WERI-Rb-1 (cell line): ENCODE results near the gene EIF6.

Experiments
- DNase-seq: peaks from one replicate; pipeline ENCODE4 v3.0.0-alpha.2; 2020
- H3K27ac ChIP-seq: fragments of 250-450 bp; sonication (Bioruptor Pico); 2 replicates; pipeline ENCODE4 v1.5.1; 2020; ENCODE audit warnings: mild to moderate bottlenecking, moderate library complexity
- H3K27me3 ChIP-seq: fragments of 250-450 bp; sonication (Bioruptor Pico); 2 replicates; pipeline ENCODE4 v1.5.1; 2021; ENCODE audit warnings: mild to moderate bottlenecking, low read depth, moderate library complexity; ENCODE audit not compliant: insufficient read depth, severe bottlenecking
- H3K36me3 ChIP-seq: fragments of 250-450 bp; sonication (Bioruptor Pico); 2 replicates; pipeline ENCODE4 v1.5.1; 2020; ENCODE audit warnings: mild to moderate bottlenecking, moderate library complexity
- H3K4me3 ChIP-seq: 2 replicates; pipeline ENCODE4 v1.5.1; 2011; ENCODE audit warnings: low read depth, mild to moderate bottlenecking, control low read depth, low read length
- H3K9me3 ChIP-seq: fragments of 250-450 bp; sonication (Bioruptor Pico); 2 replicates; pipeline ENCODE4 v1.5.1; 2021; ENCODE audit warnings: mild to moderate bottlenecking, moderate library complexity; ENCODE audit not compliant: severe bottlenecking
- CTCF ChIP-seq: IDR thresholded peaks from 2 replicates; pipeline ENCODE4 v1.5.1; 2011; ENCODE audit warnings: low read depth, mild to moderate bottlenecking, control low read depth, inconsistent platforms, low read length

EIF6 gene

DNA sequence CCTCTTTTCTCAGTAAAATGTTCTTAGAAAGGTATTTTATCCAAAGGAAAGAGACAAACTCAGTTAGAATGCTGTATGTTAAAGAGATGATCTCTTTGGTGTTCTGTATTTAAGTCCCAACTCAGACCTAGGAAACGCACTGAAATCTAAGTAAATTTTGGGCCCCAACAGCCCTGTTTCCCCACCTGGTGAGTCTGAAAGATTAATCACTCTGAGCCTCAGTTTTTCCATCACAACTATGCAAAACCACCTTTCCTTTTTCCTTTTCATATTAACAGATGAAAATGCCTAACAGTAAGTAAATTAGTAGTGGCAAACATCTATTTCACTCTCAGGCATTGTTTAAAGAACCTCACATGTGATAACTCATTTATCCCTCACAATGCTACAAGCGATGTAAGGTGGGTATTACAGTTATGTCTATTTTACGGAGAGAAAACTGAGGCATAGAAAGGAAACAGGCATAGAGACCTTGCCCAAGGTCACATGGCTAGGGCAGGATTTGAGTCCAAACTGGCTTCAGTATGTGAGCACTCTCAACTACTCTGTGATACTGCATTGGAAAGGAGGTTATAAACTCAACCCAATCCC lies 43.6 kb upstream of the EIF6 start:
- TF ChIP-seq CTCF, result no peak
- Histone ChIP-seq H3K4me3 (no peak overlapping the region), H3K27ac (no peak overlapping the region), H3K36me3 (peaks cover 4% of the 10 kb centered on the region; the same call in 1 of the 2 replicates), H3K9me3 (no peaks in the 10 kb centered on the region), H3K27me3 (no peaks in the 10 kb centered on the region)
- no peak for DNase-seq

DNA sequence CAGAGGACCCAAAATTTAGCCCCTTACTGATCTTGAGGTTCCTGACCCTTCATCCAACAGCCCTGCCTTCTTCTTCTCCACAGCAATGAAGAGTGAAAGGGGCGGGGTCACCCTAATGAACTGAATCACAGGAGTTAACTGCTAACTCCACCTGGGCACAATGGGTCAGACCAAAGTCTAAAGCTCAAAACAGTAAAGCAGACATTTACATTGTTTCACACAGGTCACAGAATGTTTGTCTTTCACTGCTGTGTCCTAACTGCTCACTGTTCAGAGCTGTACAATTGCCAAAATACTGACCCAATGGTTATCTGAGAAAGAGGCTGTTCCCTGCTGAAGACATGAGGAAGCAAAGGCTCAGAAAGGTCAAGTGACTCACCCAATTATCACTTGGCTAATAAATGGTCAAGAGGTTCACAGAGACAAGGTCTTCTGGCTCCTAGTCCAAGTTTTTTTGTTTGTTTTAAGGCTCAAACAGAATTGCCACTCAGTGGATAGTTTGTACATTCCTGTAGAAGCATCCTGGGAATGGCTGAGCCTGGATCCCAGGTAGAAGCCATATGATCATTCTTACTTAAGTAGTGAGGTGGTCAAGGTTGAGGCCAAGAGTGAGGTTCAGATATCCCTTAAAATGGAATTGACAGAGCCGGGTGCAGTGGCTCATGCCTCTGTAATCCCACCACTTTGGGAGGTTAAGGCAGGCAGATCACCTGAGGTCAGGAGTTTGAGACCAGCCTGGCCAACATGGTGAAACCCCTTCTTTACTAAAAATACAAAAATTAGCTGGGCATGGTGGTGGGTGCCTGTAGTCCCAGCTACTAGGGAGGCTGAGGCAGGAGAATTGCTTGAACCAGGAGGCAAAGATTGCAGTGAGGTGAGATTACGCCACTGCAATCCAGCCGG lies 42.8 kb upstream of the EIF6 start:
- no peaks in the 10 kb centered on the region for H3K9me3 ChIP-seq
- H3K4me3 ChIP-seq, result no peak overlapping the region
- H3K27me3 ChIP-seq, result no peaks in the 10 kb centered on the region
- TF ChIP-seq CTCF, result no peak
- peaks cover 4% of the 10 kb centered on the region; the same call in 1 of the 2 replicates for H3K36me3 ChIP-seq
- no peak overlapping the region for H3K27ac ChIP-seq
- DNase-seq, result no peak

DNA sequence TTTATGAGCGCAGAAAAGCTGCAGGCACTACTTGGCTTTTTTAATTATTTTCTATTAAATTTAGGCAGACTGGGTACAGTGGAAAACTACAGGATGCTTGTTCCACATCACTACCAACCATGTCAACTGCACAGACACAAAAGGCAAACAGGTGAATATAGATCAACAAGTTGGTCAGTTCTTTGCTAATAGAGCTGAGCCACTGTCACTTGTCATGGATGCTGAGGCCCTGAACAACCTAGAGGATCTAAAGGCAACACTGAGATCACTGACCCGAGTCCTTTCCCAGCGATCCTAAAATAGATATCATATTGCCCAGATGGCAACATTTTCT lies 42.1 kb upstream of the EIF6 start:
- no peak for TF ChIP-seq CTCF
- H3K36me3 ChIP-seq, result peaks cover 3% of the 10 kb centered on the region; the same call in 1 of the 2 replicates
- no peak overlapping the region for H3K27ac ChIP-seq
- H3K9me3 ChIP-seq, result no peaks in the 10 kb centered on the region
- no peaks in the 10 kb centered on the region for H3K27me3 ChIP-seq
- H3K4me3 ChIP-seq, result no peak overlapping the region
- DNase-seq, result no peak

GRCh38 chr20:35326021-35326739 lies 41.6 kb upstream of the EIF6 start:
- no peak overlapping the region for H3K4me3 ChIP-seq
- no peaks in the 10 kb centered on the region for H3K9me3 ChIP-seq
- H3K27me3 ChIP-seq, result no peaks in the 10 kb centered on the region
- TF ChIP-seq CTCF, result no peak
- H3K27ac ChIP-seq, result no peak overlapping the region
- no peak for DNase-seq
- H3K36me3 ChIP-seq, result no peaks in the 10 kb centered on the region; the same call in 1 of the 2 replicates

DNA sequence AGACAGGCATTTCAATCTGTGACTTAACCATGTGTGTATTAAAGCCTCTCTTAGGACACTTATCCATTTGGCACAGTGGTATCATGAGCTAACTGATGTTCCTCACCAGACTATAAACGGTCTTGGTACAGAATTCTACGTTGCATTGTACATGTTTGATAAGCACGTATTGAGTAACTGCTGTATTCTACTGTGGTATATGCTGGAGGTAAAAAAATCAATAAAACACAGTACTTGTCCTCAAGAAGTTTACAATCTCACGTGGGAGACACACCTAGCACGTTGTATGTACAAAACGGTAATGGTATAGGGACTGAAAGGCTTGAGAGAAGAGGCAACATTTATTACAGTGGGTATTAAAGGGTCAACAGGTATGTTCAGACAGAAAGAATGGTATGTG lies 40.8 kb upstream of the EIF6 start:
- no peak for TF ChIP-seq CTCF
- no peaks in the 10 kb centered on the region for H3K9me3 ChIP-seq
- H3K27me3 ChIP-seq, result no peaks in the 10 kb centered on the region
- H3K4me3 ChIP-seq, result no peak overlapping the region
- no peak overlapping the region for H3K27ac ChIP-seq
- DNase-seq, result no peak
- no peaks in the 10 kb centered on the region; the same call in 1 of the 2 replicates for H3K36me3 ChIP-seq
